ENCODE measurements around the gene KANSL1.

Gene KANSL1

GRCh38 chr17:45999900-46000290 lies 193.3 kb downstream of the KANSL1 start:
- Histone ChIP-seq H3K4me3 (ENCODE audit: insufficient read depth, low read length, poor library complexity, severe bottlenecking) (no peak overlapping the region), H3F3A (ENCODE audit: insufficient read depth) (no peaks in the 10 kb centered on the region), H3K9ac (ENCODE audit: low read length) (no peak overlapping the region), H4K20me1 (ENCODE audit: low read depth, low read length) (no peaks in the 10 kb centered on the region), H3K27ac (ENCODE audit: low read depth, low read length) (no peak overlapping the region), H3K27me3 (ENCODE audit: low read length) (no peaks in the 10 kb centered on the region), H3K79me2 (ENCODE audit: insufficient read depth, low read length) (no peaks in the 10 kb centered on the region), H3K9me3 (ENCODE audit: insufficient read depth, low read length) (no peaks in the 10 kb centered on the region), H3K36me3 (ENCODE audit: low read length) (no peaks in the 10 kb centered on the region), H2AFZ (ENCODE audit: low read depth, low read length, severe bottlenecking) (no peak overlapping the region), H3K9me2 (replicated peaks; ENCODE audit: insufficient read depth, low read length) (no peaks in the 10 kb centered on the region), H3K4me2 (ENCODE audit: low read depth, low read length, poor library complexity, severe bottlenecking) (no peak overlapping the region)
- TF ChIP-seq EZH2phosphoT487 (conservative IDR thresholded peaks at IDR 0.05; ENCODE audit: low read length) (no peak), CTCF (IDR thresholded peaks at IDR 0.05; ENCODE audit: insufficient read depth, low read length, poor library complexity, severe bottlenecking) (no peak)

- Histone ChIP-seq H3K9me3 (ENCODE audit: insufficient read depth, low read length) (no peaks in the 10 kb centered on the region), H3K4me3 (ENCODE audit: insufficient read depth, low read length, poor library complexity, severe bottlenecking) (no peak within 1 kb of the TSS), H3K9me2 (replicated peaks; ENCODE audit: insufficient read depth, low read length) (no peaks in the 10 kb centered on the region), H3K4me2 (ENCODE audit: low read depth, low read length, poor library complexity, severe bottlenecking) (no peak within 1 kb of the TSS), H2AFZ (ENCODE audit: low read depth, low read length, severe bottlenecking) (no peak within 1 kb of the TSS), H3K27ac (ENCODE audit: low read depth, low read length) (no peak within 1 kb of the TSS), H3K36me3 (ENCODE audit: low read length) (no peaks in the 10 kb centered on the region), H3K9ac (ENCODE audit: low read length) (no peak within 1 kb of the TSS), H3F3A (ENCODE audit: insufficient read depth) (no peaks in the 10 kb centered on the region), H3K27me3 (ENCODE audit: low read length) (no peaks in the 10 kb centered on the region), H4K20me1 (ENCODE audit: low read depth, low read length) (no peaks in the 10 kb centered on the region), H3K79me2 (ENCODE audit: insufficient read depth, low read length) (no peaks in the 10 kb centered on the region)
- TF ChIP-seq CTCF (IDR thresholded peaks at IDR 0.05; ENCODE audit: insufficient read depth, low read length, poor library complexity, severe bottlenecking) (no peak), EZH2phosphoT487 (conservative IDR thresholded peaks at IDR 0.05; ENCODE audit: low read length) (no peak)
Observed at GRCh38 chr17:45998987-45999899, 194.0 kb downstream of the KANSL1 start, which contains the start of gene STH. STH (plus strand) TSS chr17:45999250; CDS start chr17:45999280, 30 bp downstream.

GRCh38 chr17:45997624-45998023 lies 195.6 kb downstream of the KANSL1 start:
- H3K4me2 ChIP-seq (ENCODE audit: low read depth, low read length, poor library complexity, severe bottlenecking): no peak overlapping the region
- H3K9me2 ChIP-seq (replicated peaks; ENCODE audit: insufficient read depth, low read length): no peaks in the 10 kb centered on the region
- H3K4me3 ChIP-seq (ENCODE audit: insufficient read depth, low read length, poor library complexity, severe bottlenecking): no peak overlapping the region
- H3K27ac ChIP-seq (ENCODE audit: low read depth, low read length): no peak overlapping the region
- H3K9me3 ChIP-seq (ENCODE audit: insufficient read depth, low read length): no peaks in the 10 kb centered on the region
- H2AFZ ChIP-seq (ENCODE audit: low read depth, low read length, severe bottlenecking): no peak overlapping the region
- no peak overlapping the region for H3K9ac ChIP-seq (ENCODE audit: low read length)
- no peaks in the 10 kb centered on the region for H3F3A ChIP-seq (ENCODE audit: insufficient read depth)
- H3K27me3 ChIP-seq (ENCODE audit: low read length): no peaks in the 10 kb centered on the region
- H3K36me3 ChIP-seq (ENCODE audit: low read length): no peaks in the 10 kb centered on the region
- H4K20me1 ChIP-seq (ENCODE audit: low read depth, low read length): no peaks in the 10 kb centered on the region
- TF ChIP-seq CTCF (IDR thresholded peaks at IDR 0.05; ENCODE audit: insufficient read depth, low read length, poor library complexity, severe bottlenecking): no peak
- no peak for TF ChIP-seq EZH2phosphoT487 (conservative IDR thresholded peaks at IDR 0.05; ENCODE audit: low read length)
- no peaks in the 10 kb centered on the region for H3K79me2 ChIP-seq (ENCODE audit: insufficient read depth, low read length)

Measured in SU-DHL-6 (cell line).